ENCODE results near the gene AOAH. TPM values are rescaled to one million over a fixed set of nuclear protein-coding genes. Genes with fewer than 3 reads are reported as not detected.
A peak's percentile ranks its signal among the peaks of the same experiment; 100 is the strongest.

Gene AOAH
- total RNA-seq, 1 donor from 2014 or later = 33.4 TPM

DNA sequence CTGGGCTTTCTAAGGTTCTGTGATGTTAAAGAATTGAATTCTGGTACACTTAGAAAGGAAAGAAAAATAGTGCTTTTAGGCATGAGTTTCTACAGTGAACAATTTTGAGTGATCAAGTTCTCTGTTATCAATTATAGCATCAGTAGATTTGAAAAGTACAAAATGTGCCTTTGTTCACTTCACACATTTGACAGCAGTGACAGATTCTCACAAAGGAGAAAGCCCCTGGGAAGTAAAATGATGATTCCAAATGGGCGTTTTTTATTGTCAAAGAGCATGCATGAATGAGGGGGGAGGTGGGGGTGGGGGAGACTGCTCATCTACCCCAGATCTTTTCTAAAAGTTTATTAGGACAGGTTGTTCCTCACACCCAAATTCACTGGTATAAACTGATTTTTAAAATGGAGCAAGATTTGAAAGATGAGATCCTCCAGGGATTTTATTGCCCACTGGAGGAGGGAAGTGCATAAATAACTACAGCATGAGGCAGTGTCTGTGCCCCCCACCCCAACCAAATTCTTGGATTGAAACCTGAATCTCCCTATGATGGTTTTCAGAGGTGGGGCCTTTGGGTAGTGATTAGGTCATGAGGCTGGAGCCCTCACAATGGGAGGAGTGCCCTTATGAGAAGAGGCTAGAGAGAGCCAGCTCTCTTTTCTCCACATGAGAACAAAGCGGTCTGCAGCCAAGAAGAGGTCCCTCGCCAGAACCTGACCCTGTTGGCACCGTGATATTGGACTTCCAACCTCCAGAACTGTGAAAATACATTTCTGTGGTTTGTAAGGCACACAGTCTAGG lies 79.5 kb downstream of the AOAH start:
- H3K4me3 Mint-ChIP-seq (ENCODE audit: low read depth) = no peak overlapping the region
- no peaks in the 10 kb centered on the region for H3K9me3 Mint-ChIP-seq
- peaks cover 39% of the 10 kb centered on the region for H3K36me3 Mint-ChIP-seq (ENCODE audit: low read depth)
- no peak overlapping the region for H3K27ac Mint-ChIP-seq
- intact Hi-C loops (cut with micrococcal nuclease) = no loop called here
- no peaks in the 10 kb centered on the region for H3K27me3 Mint-ChIP-seq (ENCODE audit: low read depth)
- no peak for DNase-seq (ENCODE audit: low spot score)
- H3K4me1 Mint-ChIP-seq (ENCODE audit: low read depth) = peaks cover 27% of the 10 kb centered on the region

DNA sequence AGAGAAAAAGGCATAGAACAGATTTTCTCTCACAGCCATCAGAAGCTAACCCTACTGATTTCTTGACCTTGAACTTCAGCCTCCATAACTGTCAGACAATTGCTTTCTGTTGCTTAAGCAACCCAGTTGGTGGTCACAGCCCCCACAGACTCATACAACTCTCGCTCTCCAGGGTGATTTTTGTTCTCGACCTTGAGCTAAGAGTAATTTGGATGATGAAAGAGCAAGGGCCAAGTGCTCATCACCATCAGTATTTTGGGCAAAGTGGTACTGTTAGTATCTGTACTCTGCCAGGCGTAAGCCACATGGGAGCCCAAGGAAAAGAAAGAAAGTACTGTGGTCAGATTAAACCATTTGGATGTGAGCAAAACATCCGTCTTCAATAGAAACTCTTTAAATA lies 81.9 kb downstream of the AOAH start:
- H3K27ac Mint-ChIP-seq = no peak overlapping the region
- no peaks in the 10 kb centered on the region for H3K27me3 Mint-ChIP-seq (ENCODE audit: low read depth)
- peaks cover 45% of the 10 kb centered on the region for H3K36me3 Mint-ChIP-seq (ENCODE audit: low read depth)
- intact Hi-C loops (cut with micrococcal nuclease) = no loop called here
- H3K9me3 Mint-ChIP-seq = no peaks in the 10 kb centered on the region
- H3K4me3 Mint-ChIP-seq (ENCODE audit: low read depth) = no peak overlapping the region
- no peak for DNase-seq (ENCODE audit: low spot score)
- peaks cover 50% of the 10 kb centered on the region for H3K4me1 Mint-ChIP-seq (ENCODE audit: low read depth)

DNA sequence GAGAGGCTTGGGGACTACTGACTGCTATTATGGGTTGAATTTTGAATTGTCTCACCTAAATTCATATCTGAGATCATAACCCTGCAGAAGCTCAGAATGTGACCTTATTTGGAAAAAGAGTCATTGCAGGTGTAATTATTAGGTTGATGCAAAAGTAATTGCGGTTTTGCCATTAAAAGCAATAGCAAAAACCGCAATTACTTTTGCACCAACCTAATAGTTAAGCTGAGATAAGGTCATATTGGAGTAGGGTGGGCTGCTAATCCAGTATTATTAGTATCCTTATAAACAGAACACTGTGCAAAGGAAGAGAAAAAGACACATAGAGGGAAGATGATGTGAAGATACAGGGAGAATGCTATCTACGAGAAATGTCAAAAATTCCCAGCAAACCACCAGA lies 82.3 kb downstream of the AOAH start:
- H3K4me3 Mint-ChIP-seq (ENCODE audit: low read depth) = no peak overlapping the region
- intact Hi-C loops (cut with micrococcal nuclease) = no loop called here
- no peaks in the 10 kb centered on the region for H3K27me3 Mint-ChIP-seq (ENCODE audit: low read depth)
- no peak for DNase-seq (ENCODE audit: low spot score)
- H3K36me3 Mint-ChIP-seq (ENCODE audit: low read depth) = peaks cover 43% of the 10 kb centered on the region
- H3K9me3 Mint-ChIP-seq = no peaks in the 10 kb centered on the region
- H3K27ac Mint-ChIP-seq = no peak overlapping the region
- peaks cover 50% of the 10 kb centered on the region for H3K4me1 Mint-ChIP-seq (ENCODE audit: low read depth)

- H3K36me3 Mint-ChIP-seq (ENCODE audit: low read depth) = peaks cover 50% of the 10 kb centered on the region
- intact Hi-C loops (cut with micrococcal nuclease) = no loop called here
- no peak overlapping the region for H3K4me3 Mint-ChIP-seq (ENCODE audit: low read depth)
- H3K27ac Mint-ChIP-seq = peak overlapping the region; percentile 83
- no peaks in the 10 kb centered on the region for H3K27me3 Mint-ChIP-seq (ENCODE audit: low read depth)
- peaks cover 48% of the 10 kb centered on the region for H3K4me1 Mint-ChIP-seq (ENCODE audit: low read depth)
- no peak for DNase-seq (ENCODE audit: low spot score)
- H3K9me3 Mint-ChIP-seq = no peaks in the 10 kb centered on the region
These were observed 83.6 kb downstream of the AOAH start for GRCh38 chr7:36640682-36641081.

DNA sequence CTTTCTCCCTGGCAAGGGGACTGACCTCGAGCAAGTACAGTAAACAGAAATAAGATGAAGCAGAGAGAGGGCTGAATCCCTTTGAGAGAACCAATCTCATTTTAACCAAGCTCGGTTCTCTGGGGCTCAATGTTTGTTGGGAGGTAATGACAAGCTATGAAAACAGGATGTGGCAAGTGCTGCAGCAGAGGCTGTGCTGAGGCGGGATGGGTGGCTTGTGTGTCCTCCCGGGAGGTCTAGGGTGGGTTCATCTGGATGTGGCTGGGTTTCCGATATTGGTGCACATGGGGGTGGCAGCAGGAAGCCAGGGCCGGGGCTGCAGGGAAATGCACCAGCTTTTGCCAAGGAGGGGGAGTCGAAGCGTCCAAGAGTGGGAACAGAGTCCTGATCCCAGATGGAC lies 84.5 kb downstream of the AOAH start:
- Mint-ChIP-seq H3K27me3 (ENCODE audit: low read depth) (no peaks in the 10 kb centered on the region), H3K4me3 (ENCODE audit: low read depth) (peak overlapping the region; percentile 13), H3K27ac (peak overlapping the region; percentile 83), H3K36me3 (ENCODE audit: low read depth) (peaks cover 56% of the 10 kb centered on the region), H3K9me3 (no peaks in the 10 kb centered on the region), H3K4me1 (ENCODE audit: low read depth) (peaks cover 45% of the 10 kb centered on the region)
- intact Hi-C loops (cut with micrococcal nuclease) = no loop called here
- peak; percentile 42 for DNase-seq (ENCODE audit: low spot score)

- Mint-ChIP-seq H3K9me3 (no peaks in the 10 kb centered on the region), H3K27ac (peak overlapping the region; percentile 83), H3K4me1 (ENCODE audit: low read depth) (peaks cover 41% of the 10 kb centered on the region), H3K4me3 (ENCODE audit: low read depth) (no peak overlapping the region), H3K36me3 (ENCODE audit: low read depth) (peaks cover 52% of the 10 kb centered on the region), H3K27me3 (ENCODE audit: low read depth) (no peaks in the 10 kb centered on the region)
- intact Hi-C loops (cut with micrococcal nuclease) = no loop called here
- no peak for DNase-seq (ENCODE audit: low spot score)
These were observed 85.6 kb downstream of the AOAH start for GRCh38 chr7:36638586-36639263.

DNA sequence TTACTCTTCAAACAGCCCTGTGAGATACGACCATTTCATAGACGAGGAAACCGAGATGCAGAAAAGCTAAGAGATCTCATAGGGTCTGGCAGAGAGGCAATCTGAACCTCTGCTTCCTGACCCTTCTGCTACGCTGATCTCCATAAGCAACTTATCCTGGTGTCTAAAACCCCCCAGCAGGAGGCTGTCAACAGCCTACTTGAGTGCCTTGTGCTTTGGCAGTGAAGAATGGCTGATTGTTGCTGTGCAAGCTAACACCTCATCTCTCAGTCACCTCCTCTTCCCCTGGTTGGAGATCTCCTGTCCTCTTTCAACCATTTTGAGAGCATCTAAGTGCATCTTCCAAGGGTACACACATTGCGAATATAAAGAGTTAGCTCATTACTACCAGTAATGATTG lies 86.2 kb downstream of the AOAH start:
- peak overlapping the region; percentile 83 for H3K27ac Mint-ChIP-seq
- peaks cover 52% of the 10 kb centered on the region for H3K36me3 Mint-ChIP-seq (ENCODE audit: low read depth)
- no peaks in the 10 kb centered on the region for H3K27me3 Mint-ChIP-seq (ENCODE audit: low read depth)
- intact Hi-C loops (cut with micrococcal nuclease) = no loop called here
- no peaks in the 10 kb centered on the region for H3K9me3 Mint-ChIP-seq
- H3K4me1 Mint-ChIP-seq (ENCODE audit: low read depth) = peaks cover 36% of the 10 kb centered on the region
- H3K4me3 Mint-ChIP-seq (ENCODE audit: low read depth) = no peak overlapping the region
- DNase-seq (ENCODE audit: low spot score) = no peak

- peaks cover 51% of the 10 kb centered on the region for H3K36me3 Mint-ChIP-seq (ENCODE audit: low read depth)
- no peak overlapping the region for H3K27ac Mint-ChIP-seq
- no peak overlapping the region for H3K4me3 Mint-ChIP-seq (ENCODE audit: low read depth)
- intact Hi-C loops (cut with micrococcal nuclease) = no loop called here
- H3K27me3 Mint-ChIP-seq (ENCODE audit: low read depth) = no peaks in the 10 kb centered on the region
- peaks cover 34% of the 10 kb centered on the region for H3K4me1 Mint-ChIP-seq (ENCODE audit: low read depth)
- H3K9me3 Mint-ChIP-seq = no peaks in the 10 kb centered on the region
- DNase-seq (ENCODE audit: low spot score) = no peak
These were observed 86.9 kb downstream of the AOAH start for GRCh38 chr7:36637417-36637816.

DNA sequence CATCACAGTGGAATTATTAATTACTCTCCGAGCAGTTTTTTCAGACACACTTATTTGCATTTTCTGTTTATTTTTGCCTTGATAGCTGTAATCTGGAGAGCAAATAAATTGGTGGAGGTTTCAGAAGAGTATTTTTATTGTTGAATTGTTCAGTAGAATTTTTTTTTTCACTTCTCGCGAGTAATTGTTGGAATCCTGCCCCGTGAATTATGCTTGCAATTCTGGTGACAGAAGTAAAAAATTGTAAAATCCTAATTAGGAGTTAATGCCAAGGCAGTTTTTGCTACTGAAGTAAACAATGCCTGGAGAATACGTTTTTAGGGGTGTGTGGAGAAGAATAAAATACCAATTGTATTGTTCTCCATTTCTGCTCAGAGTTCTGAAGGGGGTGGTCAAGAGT lies 88.2 kb downstream of the AOAH start:
- H3K27ac Mint-ChIP-seq = no peak overlapping the region
- H3K9me3 Mint-ChIP-seq = no peaks in the 10 kb centered on the region
- no peak for DNase-seq (ENCODE audit: low spot score)
- intact Hi-C loops (cut with micrococcal nuclease) = no loop called here
- no peaks in the 10 kb centered on the region for H3K27me3 Mint-ChIP-seq (ENCODE audit: low read depth)
- no peak overlapping the region for H3K4me3 Mint-ChIP-seq (ENCODE audit: low read depth)
- H3K36me3 Mint-ChIP-seq (ENCODE audit: low read depth) = peaks cover 64% of the 10 kb centered on the region
- H3K4me1 Mint-ChIP-seq (ENCODE audit: low read depth) = peaks cover 30% of the 10 kb centered on the region

- no peak for DNase-seq (ENCODE audit: low spot score)
- Mint-ChIP-seq H3K4me3 (ENCODE audit: low read depth) (no peak overlapping the region), H3K27ac (no peak overlapping the region), H3K27me3 (ENCODE audit: low read depth) (no peaks in the 10 kb centered on the region), H3K4me1 (ENCODE audit: low read depth) (peaks cover 25% of the 10 kb centered on the region), H3K9me3 (no peaks in the 10 kb centered on the region), H3K36me3 (ENCODE audit: low read depth) (peaks cover 67% of the 10 kb centered on the region)
- intact Hi-C loops (cut with micrococcal nuclease) = no loop called here
These were observed 89.2 kb downstream of the AOAH start for GRCh38 chr7:36635091-36635490.

- peaks cover 67% of the 10 kb centered on the region for H3K36me3 Mint-ChIP-seq (ENCODE audit: low read depth)
- H3K27me3 Mint-ChIP-seq (ENCODE audit: low read depth) = no peaks in the 10 kb centered on the region
- peaks cover 8% of the 10 kb centered on the region for H3K4me1 Mint-ChIP-seq (ENCODE audit: low read depth)
- H3K9me3 Mint-ChIP-seq = no peaks in the 10 kb centered on the region
- intact Hi-C loops (cut with micrococcal nuclease) = no loop called here
- no peak overlapping the region for H3K4me3 Mint-ChIP-seq (ENCODE audit: low read depth)
- DNase-seq (ENCODE audit: low spot score) = no peak
- no peak overlapping the region for H3K27ac Mint-ChIP-seq
These were observed 90.9 kb downstream of the AOAH start for GRCh38 chr7:36633377-36633776.

DNA sequence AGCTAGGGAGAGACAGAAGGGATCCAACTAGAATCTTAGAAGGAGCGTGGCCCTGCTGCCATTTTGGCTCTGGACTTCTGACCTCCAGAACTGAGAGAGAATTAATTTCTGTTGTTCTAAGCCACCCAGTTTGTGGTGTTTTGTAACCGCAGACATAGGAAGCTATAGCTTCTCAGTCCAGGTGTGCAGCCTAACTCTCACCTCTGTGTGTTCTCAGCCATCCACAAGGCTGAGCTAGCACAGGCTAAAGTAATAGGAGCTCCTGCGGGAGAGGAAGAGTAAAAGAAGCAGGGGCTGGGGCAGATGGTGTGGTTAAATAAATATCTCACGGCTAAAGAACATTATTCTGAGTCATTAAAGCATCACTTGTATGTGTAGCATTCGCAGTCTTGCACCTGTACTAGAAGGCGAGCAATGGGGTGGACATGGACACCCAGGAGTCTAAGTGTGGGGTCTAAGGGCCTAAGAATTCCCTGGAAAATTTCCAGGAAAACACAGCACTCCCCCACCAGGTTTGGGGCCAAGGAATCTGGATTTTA lies 94.1 kb downstream of the AOAH start:
- DNase-seq (ENCODE audit: low spot score) = no peak
- H3K27me3 Mint-ChIP-seq (ENCODE audit: low read depth) = no peaks in the 10 kb centered on the region
- intact Hi-C loops (cut with micrococcal nuclease) = no loop called here
- no peaks in the 10 kb centered on the region for H3K9me3 Mint-ChIP-seq
- peaks cover 64% of the 10 kb centered on the region for H3K36me3 Mint-ChIP-seq (ENCODE audit: low read depth)
- H3K27ac Mint-ChIP-seq = no peak overlapping the region
- H3K4me1 Mint-ChIP-seq (ENCODE audit: low read depth) = no peaks in the 10 kb centered on the region
- H3K4me3 Mint-ChIP-seq (ENCODE audit: low read depth) = no peak overlapping the region

GRCh38 chr7:36629351-36629750 lies 94.9 kb downstream of the AOAH start:
- Mint-ChIP-seq H3K27ac (no peak overlapping the region), H3K4me1 (ENCODE audit: low read depth) (no peaks in the 10 kb centered on the region), H3K9me3 (no peaks in the 10 kb centered on the region), H3K36me3 (ENCODE audit: low read depth) (peaks cover 62% of the 10 kb centered on the region), H3K4me3 (ENCODE audit: low read depth) (no peak overlapping the region), H3K27me3 (ENCODE audit: low read depth) (no peaks in the 10 kb centered on the region)
- intact Hi-C loops (cut with micrococcal nuclease) = no loop called here
- DNase-seq (ENCODE audit: low spot score) = no peak
